Endothelial cell of umbilical vein (primary cell): ENCODE data around the gene PNPO. TPM values are rescaled to one million over a fixed set of nuclear protein-coding genes. Genes with fewer than 3 reads are reported as not detected.

Experiments used
- BruUV-seq: library from RNA; stranded (reverse); fragments of 400-500 nt; replicated peaks from 2 replicates; lab custom pipeline; 2021; lab: Mats Ljungman, UMichigan
- CTCF ChIA-PET: fragments of 300-600, 350-600 bp; sonication (Branson Sonifier 250); formaldehyde crosslinking; loops from one replicate; lab custom pipeline; 2021; ENCODE audit warnings: antibody characterized with exemption, inconsistent platforms; lab: Charles Lee
- POLR2A ChIA-PET: fragments of 300-600, 350-600 bp; sonication (Branson Sonifier 250); formaldehyde crosslinking; loops from one replicate; lab custom pipeline; 2021; ENCODE audit warnings: antibody characterized with exemption, inconsistent platforms; lab: Charles Lee
- DNase-seq: peaks from one replicate; pipeline ENCODE4 v3.0.0-alpha.2; 2011; ENCODE audit warnings: low read depth, low spot score
- FAIRE-seq: peaks from 2 replicates; lab custom pipeline; 2011; peaks lifted over from hg19 to GRCh38; lab: Jason Lieb, UNC
- H2AFZ ChIP-seq: 2 replicates; pipeline ENCODE4 v1.6.0; 2012; ENCODE audit warnings: low read depth, low read length, control low read depth, inconsistent platforms
- H3K27ac ChIP-seq: 2 replicates; pipeline ENCODE4 v1.5.1; 2011; ENCODE audit warnings: low read depth, mild to moderate bottlenecking, control low read depth, low read length, moderate library complexity; ENCODE audit not compliant: insufficient read depth
- H3K27me3 ChIP-seq, 2 experiments: 2 replicates each; pipeline versions ENCODE4 v1.6.0 to v1.6.1; 2011; ENCODE audit warnings: low read length in 2 of 2, mixed read lengths in 1 of 2; ENCODE audit not compliant: control insufficient read depth in 2 of 2, insufficient read depth in 2 of 2
- H3K36me3 ChIP-seq, 2 experiments: 2 replicates in 1 of 2; 3 replicates in 1 of 2; pipeline ENCODE4 v1.5.1; 2011; ENCODE audit warnings: low read length in 2 of 2, mild to moderate bottlenecking in 1 of 2, moderate library complexity in 1 of 2; ENCODE audit not compliant: control insufficient read depth in 2 of 2, insufficient read depth in 2 of 2; ENCODE audit errors: extremely low read depth in 1 of 2
- H3K4me1 ChIP-seq: 3 replicates; pipeline ENCODE4 v1.5.1; 2011; ENCODE audit warnings: mild to moderate bottlenecking, low read length; ENCODE audit not compliant: control insufficient read depth, insufficient read depth; ENCODE audit errors: extremely low read depth
- H3K4me2 ChIP-seq: 2 replicates; pipeline ENCODE4 v1.6.1; 2011; ENCODE audit warnings: low read length, control low read depth, mixed read lengths; ENCODE audit not compliant: insufficient read depth
- H3K4me3 ChIP-seq, 3 experiments: fragments of 200-600 bp in 1 of 3; sonication (generic), shearing (Covaris generic) in 1 of 3; replicated peaks in 1 of 3; 2 replicates each; pipeline ENCODE4 v1.5.1; 2011 to 2016; ENCODE audit warnings: control low read depth in 3 of 3, low read length in 3 of 3, mild to moderate bottlenecking in 2 of 3, inconsistent platforms in 1 of 3, low read depth in 1 of 3, moderate library complexity in 1 of 3; ENCODE audit not compliant: insufficient read depth in 1 of 3
- H3K79me2 ChIP-seq: 2 replicates; pipeline ENCODE4 v1.6.0; 2012; ENCODE audit warnings: low read length, inconsistent platforms; ENCODE audit not compliant: control insufficient read depth, insufficient read depth
- H3K9ac ChIP-seq: replicated peaks from 2 replicates; pipeline ENCODE3; 2011; ENCODE audit warnings: low read length, control low read depth; ENCODE audit not compliant: insufficient read depth; ENCODE audit errors: extremely low read depth
- H3K9me1 ChIP-seq: replicated peaks from 3 replicates; pipeline ENCODE4 v1.6.0; 2011; ENCODE audit warnings: mild to moderate bottlenecking, low read length; ENCODE audit not compliant: control insufficient read depth, insufficient read depth; ENCODE audit errors: extremely low read depth
- H3K9me3 ChIP-seq: replicated peaks from 2 replicates; pipeline ENCODE4 v1.5.1; 2012; ENCODE audit warnings: low read length, inconsistent platforms; ENCODE audit not compliant: control insufficient read depth, insufficient read depth
- H4K20me1 ChIP-seq: replicated peaks from 2 replicates; pipeline ENCODE3; 2011; ENCODE audit warnings: mild to moderate bottlenecking, low read length; ENCODE audit not compliant: control insufficient read depth, insufficient read depth; ENCODE audit errors: extremely low read depth
- CTCF ChIP-seq, 2 donors: IDR thresholded peaks; 1 replicate in 1 of 2; 2 replicates in 1 of 2; pipeline ENCODE4 v1.5.1; 2011; ENCODE audit warnings: low read length in 2 of 2, mild to moderate bottlenecking in 2 of 2, moderate library complexity in 2 of 2, control low read depth in 1 of 2, inconsistent platforms in 1 of 2, low read depth in 1 of 2; ENCODE audit not compliant: insufficient read depth in 1 of 2; ENCODE audit errors: extremely low read depth in 1 of 2
- EZH2 ChIP-seq: IDR thresholded peaks from 2 replicates; pipeline ENCODE4 v1.6.1; 2012; ENCODE audit warnings: borderline replicate concordance, low read depth, mild to moderate bottlenecking, moderate library complexity, low read length, inconsistent platforms; ENCODE audit not compliant: severe bottlenecking
- FOS ChIP-seq: IDR thresholded peaks from 2 replicates; pipeline ENCODE4 v1.6.1; 2011; ENCODE audit warnings: mild to moderate bottlenecking, low read length, moderate library complexity, borderline replicate concordance; ENCODE audit not compliant: insufficient read depth
- GATA2 ChIP-seq: IDR thresholded peaks from 2 replicates; pipeline ENCODE4 v1.7.0; 2011; ENCODE audit warnings: low read depth, mild to moderate bottlenecking, moderate library complexity, mixed read lengths, low read length; ENCODE audit not compliant: insufficient read length, insufficient read depth
- JUN ChIP-seq: IDR thresholded peaks from 2 replicates; pipeline ENCODE4 v1.6.1; 2011; ENCODE audit warnings: borderline replicate concordance, low read depth; ENCODE audit not compliant: insufficient read length, insufficient read depth
- MYC ChIP-seq: IDR thresholded peaks from one replicate; pipeline ENCODE4 v1.6.1; 2011; ENCODE audit warnings: mild to moderate bottlenecking, low read depth, low read length
- POLR2A ChIP-seq: IDR thresholded peaks from 2 replicates; pipeline ENCODE4 v1.6.1; 2012; ENCODE audit warnings: low read depth, mild to moderate bottlenecking, control low read depth, low read length
- POLR2AphosphoS5 ChIP-seq: IDR thresholded peaks from 2 replicates; pipeline ENCODE4 v1.6.1; 2012; ENCODE audit warnings: low read depth, mild to moderate bottlenecking, control low read depth, low read length, moderate library complexity; ENCODE audit not compliant: insufficient read depth
- dilution Hi-C: fragments of 300-500 bp; cut with MboI; formaldehyde crosslinking; loops from one replicate; pipeline ENCODE4 v1.15.0; 2019; ENCODE audit warnings: low sequenced_read_pairs; ENCODE audit not compliant: extremely low pct_ligation_motif_present
- intact Hi-C: fragments of 100-400 bp; cut with micrococcal nuclease; formaldehyde crosslinking; loops from one replicate; pipeline ENCODE4 v1.10.0; 2022
- polyA plus RNA-seq, 4 experiments: library from polyadenylated mRNA; depleted of rRNA in 3 of 4; stranded (reverse) in 3 of 4; unstranded in 1 of 4; fragments of >200 nt; gene quantifications; 2 replicates each; pipeline versions ENCODE4 v1.2.1 to v1.2.3, GENCODE V29; 2011 to 2012; ENCODE audit warnings: missing spikeins in 1 of 4
- total RNA-seq: library from RNA; stranded (reverse); gene quantifications from 2 replicates; pipeline ENCODE4 v1.2.3, GENCODE V29; 2021
- TF ChIP-seq, protein P1 (sequence below): IDR thresholded peaks from 2 replicates; pipeline ENCODE4 v1.6.1; 2011; ENCODE audit not compliant: insufficient read depth, insufficient read length

The PNPO gene
- total and polyA plus RNA-seq, 2 donors (not counting 3 experiments of a cell fraction or from before 2014, with no cell fraction given) = 19.7 to 22.0 TPM

GRCh38 chr17:47949946-47950345 is 8.6 kb downstream of the PNPO start:
- Histone ChIP-seq H4K20me1 (no peaks in the 10 kb centered on the region), H3K79me2 (no peaks in the 10 kb centered on the region), H3K4me1 (peaks cover 4% of the 10 kb centered on the region), H3K36me3 (peaks cover 0 to 6% of the 10 kb centered on the region in 2 experiments), H3K9me3 (no peaks in the 10 kb centered on the region), H3K27ac (no peak overlapping the region), H3K4me2 (no peak overlapping the region), H3K9me1 (no peaks in the 10 kb centered on the region), H3K9ac (no peak overlapping the region), H2AFZ (no peak overlapping the region), H3K27me3 (no peaks in the 10 kb centered on the region), H3K4me3 (no peak overlapping the region)
- TF ChIP-seq POLR2AphosphoS5 (no peak), POLR2A (no peak), GATA2 (no peak), MYC (no peak), CTCF (IDR thresholded peaks at IDR 0.05; ENCODE audit: extremely low read depth in 1 of 2, insufficient read depth in 1 of 2, low read depth in 1 of 2, low read length in 2 of 2) (no peak), FOS (no peak), EZH2 (no peak), JUN (no peak)
- TF ChIP-seq, protein P1, sequence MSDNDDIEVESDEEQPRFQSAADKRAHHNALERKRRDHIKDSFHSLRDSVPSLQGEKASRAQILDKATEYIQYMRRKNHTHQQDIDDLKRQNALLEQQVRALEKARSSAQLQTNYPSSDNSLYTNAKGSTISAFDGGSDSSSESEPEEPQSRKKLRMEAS = no peak
- intact Hi-C loops = loop anchor here (1.0 to 2.0 kb wide), 3 partner anchors 20 to 68 kb away; no protein-coding TSS in a partner anchor
- POLR2A ChIA-PET = no interaction called here
- CTCF ChIA-PET = interaction anchor here (0.6 to 6.2 kb wide), 21 partner anchors 8 to 115 kb away, joined by 3 to 134 read pairs (median 5); partner anchors contain the start of genes CDK5RAP3, PNPO, PRR15L and SCRN2
- BruUV-seq = no TSS peak
- FAIRE-seq (no peak), DNase-seq (no peak)
- dilution Hi-C loops = no loop called here
